ENCODE measurements around the gene GRIK4. TPM values are rescaled to one million over a fixed set of nuclear protein-coding genes. Genes with fewer than 3 reads are reported as not detected.

Gene GRIK4
- total and polyA plus RNA-seq, 2 of the 4 experiments (the other 2 are of a cell fraction): 0.18 to 0.38 TPM

DNA sequence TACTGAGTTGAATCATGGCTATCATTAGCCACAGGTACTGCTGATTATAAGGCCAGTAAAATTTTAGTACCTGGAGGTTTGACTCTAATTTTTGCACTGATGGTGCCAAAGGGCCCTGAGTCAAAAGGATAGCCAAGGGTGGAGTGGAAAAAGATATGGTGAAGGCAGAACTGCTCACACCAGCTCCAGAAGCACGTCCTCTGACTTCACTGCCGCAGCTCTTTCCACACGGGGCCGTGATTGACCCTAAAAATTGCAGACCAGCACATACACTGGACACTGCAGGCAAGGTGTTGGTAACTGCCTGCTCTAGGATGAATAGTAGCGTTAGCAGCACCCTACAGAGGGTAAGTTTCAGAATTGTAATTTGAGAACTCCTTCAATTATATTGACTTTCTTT is 25.4 kb upstream of the GRIK4 start:
- Histone ChIP-seq H4K20me1 (ENCODE audit: insufficient read depth, low read length) (no peaks in the 10 kb centered on the region), H4K8ac (ENCODE audit: low read depth in 2 of 2, low read length in 2 of 2) (no peak overlapping the region), H3K4ac (ENCODE audit: low read depth, low read length) (no peak overlapping the region), H3K79me1 (ENCODE audit: low read depth in 1 of 2, low read length in 2 of 2) (peaks cover 13 to 14% of the 10 kb centered on the region in 2 experiments; a peak in 2 of 4 replicates), H3K56ac (ENCODE audit: extremely low read depth, insufficient read depth, low read length) (no peak overlapping the region), H2BK20ac (ENCODE audit: low read depth, low read length) (no peak overlapping the region), H3K9me1 (ENCODE audit: insufficient read depth, low read length) (peaks cover 2% of the 10 kb centered on the region; the same call in 1 of the 2 replicates), H2BK5ac (ENCODE audit: low read depth, low read length, poor library complexity, severe bottlenecking) (no peak overlapping the region), H3K27me3 (ENCODE audit: control insufficient read depth, insufficient read depth, low read length) (no peaks in the 10 kb centered on the region), H2BK120ac (ENCODE audit: low read depth, low read length) (no peak overlapping the region), H3K27ac (ENCODE audit: insufficient read depth, low read length) (no peak overlapping the region), H3K4me2 (ENCODE audit: low read depth, low read length) (no peak overlapping the region), H3K23ac (ENCODE audit: low read depth, low read length) (no peak overlapping the region), H3K9me3 (ENCODE audit: control insufficient read depth, insufficient read depth, low read length) (no peaks in the 10 kb centered on the region), H2AK5ac (ENCODE audit: low read depth, low read length) (no peak overlapping the region), H2AK9ac (replicated peaks; ENCODE audit: low read depth, low read length, poor library complexity) (no peak overlapping the region), H2AFZ (replicated peaks; ENCODE audit: low read length, poor library complexity) (no peak overlapping the region), H3K9ac (ENCODE audit: low read depth, low read length) (no peak overlapping the region), H3K4me1 (ENCODE audit: control insufficient read depth, insufficient read depth, low read length) (peaks cover 2% of the 10 kb centered on the region; the same call in 1 of the 2 replicates), H3K36me3 (ENCODE audit: control insufficient read depth, insufficient read depth, low read length) (peaks cover 33% of the 10 kb centered on the region), H2BK15ac (ENCODE audit: low read depth, low read length) (no peak overlapping the region), H4K91ac (ENCODE audit: insufficient read depth, low read depth, low read length) (no peak overlapping the region), H3K14ac (replicated peaks; ENCODE audit: low read depth, low read length) (no peak overlapping the region), H3K4me3 (ENCODE audit: insufficient read depth, low read depth, low read length) (no peak overlapping the region), H4K5ac (ENCODE audit: low read depth, low read length) (no peak overlapping the region), H3K18ac (ENCODE audit: low read depth, low read length) (no peak overlapping the region)
- in situ Hi-C loops (cut with MboI; ENCODE audit: low sequenced_read_pairs) (no loop called here), intact Hi-C loops (cut with micrococcal nuclease) (no loop called here), dilution Hi-C loops (cut with HindIII; ENCODE audit: low sequenced_read_pairs, unreplicated experiment) (no loop called here)
- no CpG with 5 or more reads among the region's 5 CpGs for WGBS, 2 experiments (ENCODE audit: extremely low coverage in 2 of 2, insufficient read length in 1 of 2)
- BruUV-seq (replicated peaks): no TSS peak
- POLR2A ChIA-PET (ENCODE audit: unreplicated experiment): no interaction called here
- ATAC-seq (ENCODE audit: low read depth) (no peak), DNase-seq (no peak)
- CTCF ChIA-PET: no interaction called here
- no peak for TF ChIP-seq FOS (IDR thresholded peaks at IDR 0.05; ENCODE audit: low read depth, low read length)
- TF ChIP-seq MAFK (IDR thresholded peaks at IDR 0.05; ENCODE audit: low read depth, low read length): no peak
- TF ChIP-seq POLR2A (IDR thresholded peaks at IDR 0.05; ENCODE audit: low read depth, low read length): no peak
- TF ChIP-seq, protein P1, sequence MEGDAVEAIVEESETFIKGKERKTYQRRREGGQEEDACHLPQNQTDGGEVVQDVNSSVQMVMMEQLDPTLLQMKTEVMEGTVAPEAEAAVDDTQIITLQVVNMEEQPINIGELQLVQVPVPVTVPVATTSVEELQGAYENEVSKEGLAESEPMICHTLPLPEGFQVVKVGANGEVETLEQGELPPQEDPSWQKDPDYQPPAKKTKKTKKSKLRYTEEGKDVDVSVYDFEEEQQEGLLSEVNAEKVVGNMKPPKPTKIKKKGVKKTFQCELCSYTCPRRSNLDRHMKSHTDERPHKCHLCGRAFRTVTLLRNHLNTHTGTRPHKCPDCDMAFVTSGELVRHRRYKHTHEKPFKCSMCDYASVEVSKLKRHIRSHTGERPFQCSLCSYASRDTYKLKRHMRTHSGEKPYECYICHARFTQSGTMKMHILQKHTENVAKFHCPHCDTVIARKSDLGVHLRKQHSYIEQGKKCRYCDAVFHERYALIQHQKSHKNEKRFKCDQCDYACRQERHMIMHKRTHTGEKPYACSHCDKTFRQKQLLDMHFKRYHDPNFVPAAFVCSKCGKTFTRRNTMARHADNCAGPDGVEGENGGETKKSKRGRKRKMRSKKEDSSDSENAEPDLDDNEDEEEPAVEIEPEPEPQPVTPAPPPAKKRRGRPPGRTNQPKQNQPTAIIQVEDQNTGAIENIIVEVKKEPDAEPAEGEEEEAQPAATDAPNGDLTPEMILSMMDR (conservative IDR thresholded peaks at IDR 0.05; ENCODE audit: low read depth, low read length): no peak
- TF ChIP-seq CEBPB (IDR thresholded peaks at IDR 0.05; ENCODE audit: low read depth, low read length): no peak
- TF ChIP-seq RAD21 (IDR thresholded peaks at IDR 0.05; ENCODE audit: low read length): no peak
- no peak for TF ChIP-seq SMC3 (IDR thresholded peaks at IDR 0.05; ENCODE audit: low read depth, low read length)
- TF ChIP-seq MAZ (IDR thresholded peaks at IDR 0.05; ENCODE audit: borderline replicate concordance, low read depth, low read length): no peak
- TF ChIP-seq, protein P2, sequence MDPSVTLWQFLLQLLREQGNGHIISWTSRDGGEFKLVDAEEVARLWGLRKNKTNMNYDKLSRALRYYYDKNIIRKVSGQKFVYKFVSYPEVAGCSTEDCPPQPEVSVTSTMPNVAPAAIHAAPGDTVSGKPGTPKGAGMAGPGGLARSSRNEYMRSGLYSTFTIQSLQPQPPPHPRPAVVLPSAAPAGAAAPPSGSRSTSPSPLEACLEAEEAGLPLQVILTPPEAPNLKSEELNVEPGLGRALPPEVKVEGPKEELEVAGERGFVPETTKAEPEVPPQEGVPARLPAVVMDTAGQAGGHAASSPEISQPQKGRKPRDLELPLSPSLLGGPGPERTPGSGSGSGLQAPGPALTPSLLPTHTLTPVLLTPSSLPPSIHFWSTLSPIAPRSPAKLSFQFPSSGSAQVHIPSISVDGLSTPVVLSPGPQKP (IDR thresholded peaks at IDR 0.05; ENCODE audit: borderline replicate concordance, low read depth, low read length): no peak
- TF ChIP-seq, protein P3, sequence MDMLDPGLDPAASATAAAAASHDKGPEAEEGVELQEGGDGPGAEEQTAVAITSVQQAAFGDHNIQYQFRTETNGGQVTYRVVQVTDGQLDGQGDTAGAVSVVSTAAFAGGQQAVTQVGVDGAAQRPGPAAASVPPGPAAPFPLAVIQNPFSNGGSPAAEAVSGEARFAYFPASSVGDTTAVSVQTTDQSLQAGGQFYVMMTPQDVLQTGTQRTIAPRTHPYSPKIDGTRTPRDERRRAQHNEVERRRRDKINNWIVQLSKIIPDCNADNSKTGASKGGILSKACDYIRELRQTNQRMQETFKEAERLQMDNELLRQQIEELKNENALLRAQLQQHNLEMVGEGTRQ (IDR thresholded peaks at IDR 0.05; ENCODE audit: low read depth, low read length): no peak
- TF ChIP-seq BHLHE40 (IDR thresholded peaks at IDR 0.05; ENCODE audit: low read depth, low read length): no peak
- no peak for TF ChIP-seq MXI1 (IDR thresholded peaks at IDR 0.05; ENCODE audit: borderline replicate concordance, low read depth, low read length)
- no peak for TF ChIP-seq NFE2L2 (IDR thresholded peaks at IDR 0.05; ENCODE audit: low read depth, low read length)
- no peak for TF ChIP-seq CHD1 (IDR thresholded peaks at IDR 0.05; ENCODE audit: low read depth, low read length)
- no peak for TF ChIP-seq RFX5 (IDR thresholded peaks at IDR 0.05; ENCODE audit: low read depth, low read length)
- TF ChIP-seq RCOR1 (IDR thresholded peaks at IDR 0.05; ENCODE audit: insufficient replicate concordance, low read length): no peak
